Measurements from ENCODE around the gene CADM3. TPM values are rescaled to one million over a fixed set of nuclear protein-coding genes. Genes with fewer than 3 reads are reported as not detected.

Gene CADM3
- total RNA-seq, 1 donor from 2014 or later = 6.9 TPM

DNA sequence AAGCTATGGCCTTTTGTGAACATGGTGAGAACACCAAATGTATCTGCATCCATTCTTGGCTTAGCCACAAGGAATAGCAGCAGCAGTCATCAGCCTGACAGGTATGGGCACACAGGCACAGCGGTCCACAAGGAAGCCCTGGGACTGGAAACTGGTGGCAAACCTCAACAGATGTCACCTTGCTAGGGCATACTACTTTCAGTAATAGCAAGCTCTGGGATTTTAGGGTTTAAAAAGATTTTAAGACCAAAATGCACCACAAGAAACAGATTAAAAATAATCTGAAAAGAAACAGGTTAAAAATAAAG lies 9.7 kb upstream of the CADM3 start:
- no peak overlapping the region for H3K4me3 Mint-ChIP-seq
- TF ChIP-seq EZH2 (IDR thresholded peaks at IDR 0.05) (no peak), EZH2phosphoT487 (IDR thresholded peaks at IDR 0.05) (no peak)
- TF ChIP-seq, protein P1, sequence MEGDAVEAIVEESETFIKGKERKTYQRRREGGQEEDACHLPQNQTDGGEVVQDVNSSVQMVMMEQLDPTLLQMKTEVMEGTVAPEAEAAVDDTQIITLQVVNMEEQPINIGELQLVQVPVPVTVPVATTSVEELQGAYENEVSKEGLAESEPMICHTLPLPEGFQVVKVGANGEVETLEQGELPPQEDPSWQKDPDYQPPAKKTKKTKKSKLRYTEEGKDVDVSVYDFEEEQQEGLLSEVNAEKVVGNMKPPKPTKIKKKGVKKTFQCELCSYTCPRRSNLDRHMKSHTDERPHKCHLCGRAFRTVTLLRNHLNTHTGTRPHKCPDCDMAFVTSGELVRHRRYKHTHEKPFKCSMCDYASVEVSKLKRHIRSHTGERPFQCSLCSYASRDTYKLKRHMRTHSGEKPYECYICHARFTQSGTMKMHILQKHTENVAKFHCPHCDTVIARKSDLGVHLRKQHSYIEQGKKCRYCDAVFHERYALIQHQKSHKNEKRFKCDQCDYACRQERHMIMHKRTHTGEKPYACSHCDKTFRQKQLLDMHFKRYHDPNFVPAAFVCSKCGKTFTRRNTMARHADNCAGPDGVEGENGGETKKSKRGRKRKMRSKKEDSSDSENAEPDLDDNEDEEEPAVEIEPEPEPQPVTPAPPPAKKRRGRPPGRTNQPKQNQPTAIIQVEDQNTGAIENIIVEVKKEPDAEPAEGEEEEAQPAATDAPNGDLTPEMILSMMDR (IDR thresholded peaks at IDR 0.05) = no peak
- Histone ChIP-seq H3K4me2 (no peak overlapping the region), H3K4me3 (no peak overlapping the region), H2AFZ (replicated peaks) (no peak overlapping the region), H3F3A (ENCODE audit: low read depth) (no peaks in the 10 kb centered on the region), H3K9ac (no peak overlapping the region), H4K20me1 (ENCODE audit: low read depth) (peaks cover 12% of the 10 kb centered on the region), H3K79me2 (ENCODE audit: low read depth) (no peaks in the 10 kb centered on the region), H3K9me3 (ENCODE audit: low read depth) (no peaks in the 10 kb centered on the region), H3K36me3 (no peaks in the 10 kb centered on the region), H3K27me3 (no peaks in the 10 kb centered on the region), H3K4me1 (no peaks in the 10 kb centered on the region), H3K27ac (no peak overlapping the region)
- peaks cover 24% of the 10 kb centered on the region for H3K4me1 Mint-ChIP-seq
- DNase-seq (ENCODE audit: low spot score) = no peak
- H3K27me3 Mint-ChIP-seq (ENCODE audit: insufficient read depth, low read depth) = peaks cover 4% of the 10 kb centered on the region
- H3K36me3 Mint-ChIP-seq = peaks cover 6% of the 10 kb centered on the region
- H3K9me3 Mint-ChIP-seq = peaks cover 5% of the 10 kb centered on the region
- no peak overlapping the region for H3K27ac Mint-ChIP-seq

DNA sequence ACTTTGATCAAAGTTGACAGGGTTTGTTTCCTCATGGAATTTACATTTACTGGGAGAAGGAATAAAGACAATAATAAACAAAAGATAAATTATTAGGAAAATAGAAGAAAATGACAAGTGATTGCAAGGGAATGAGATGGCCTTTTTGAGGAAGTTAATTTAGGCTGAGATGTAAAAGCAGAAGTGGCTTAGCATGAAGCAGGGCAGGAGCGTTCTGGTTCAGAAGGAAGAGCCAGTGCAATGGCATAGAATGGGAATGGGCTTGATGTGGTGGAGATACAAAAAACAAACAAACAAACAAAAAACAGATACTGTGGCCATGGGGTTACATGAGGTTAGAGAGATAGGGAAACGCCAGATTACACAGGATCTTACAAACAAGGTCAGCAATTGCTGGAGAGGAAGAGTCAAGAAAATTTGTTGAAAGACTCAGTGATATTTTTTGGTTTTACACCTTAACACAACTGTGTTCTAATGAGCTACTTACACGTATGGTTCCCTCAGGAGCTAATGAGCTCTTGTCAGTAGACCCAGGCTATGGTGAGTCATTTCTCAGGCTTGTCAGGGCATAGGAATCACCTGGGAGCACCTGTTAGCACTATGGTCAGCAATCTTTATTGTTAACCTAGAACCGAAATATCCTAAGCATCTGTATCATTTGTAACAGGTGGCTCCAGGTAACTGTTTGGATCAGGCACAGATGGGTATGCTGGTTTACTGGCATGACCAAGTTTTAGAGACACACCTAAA lies 8.7 kb upstream of the CADM3 start:
- Mint-ChIP-seq H3K36me3 (no peaks in the 10 kb centered on the region), H3K27me3 (ENCODE audit: insufficient read depth, low read depth) (peaks cover 3% of the 10 kb centered on the region)
- no peak overlapping the region for H3K9ac ChIP-seq

DNA sequence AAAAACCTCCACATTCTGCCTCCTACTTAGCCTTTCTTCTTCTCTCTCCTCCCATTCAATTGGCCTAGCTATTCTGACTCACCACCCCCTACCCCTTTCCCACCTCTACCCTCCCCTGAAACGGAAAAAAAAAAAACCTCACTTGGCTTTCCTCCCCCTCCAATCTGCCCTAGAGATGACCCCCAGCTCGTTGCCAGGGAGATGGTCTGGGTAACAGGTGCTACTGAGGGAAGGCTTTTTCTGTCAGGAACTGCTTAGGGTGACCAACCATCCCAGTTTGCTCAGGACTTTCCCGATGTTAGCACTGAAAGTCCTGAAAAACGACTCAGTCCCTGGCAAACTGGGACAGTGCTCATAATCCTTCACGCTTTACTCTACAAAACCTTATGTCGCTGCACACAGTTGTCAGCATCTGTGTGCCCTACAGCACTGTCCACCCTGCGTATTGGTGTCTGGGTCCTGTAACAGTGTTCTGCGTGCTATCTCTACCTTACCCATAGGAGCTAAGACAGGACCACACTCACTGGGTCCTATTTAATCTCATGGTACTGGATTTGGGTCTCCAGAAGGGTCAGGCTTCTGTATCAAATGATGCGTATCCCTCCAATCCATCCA lies 7.7 kb upstream of the CADM3 start:
- Histone ChIP-seq H3K27me3 (no peaks in the 10 kb centered on the region), H3K27ac (no peak overlapping the region), H3K4me1 (no peaks in the 10 kb centered on the region), H3K9me3 (ENCODE audit: low read depth) (no peaks in the 10 kb centered on the region), H3K36me3 (no peaks in the 10 kb centered on the region), H3K4me3 (no peak overlapping the region), H4K20me1 (ENCODE audit: low read depth) (peaks cover 12% of the 10 kb centered on the region), H3K9ac (no peak overlapping the region), H3K4me2 (no peak overlapping the region), H3K79me2 (ENCODE audit: low read depth) (no peaks in the 10 kb centered on the region), H2AFZ (replicated peaks) (no peak overlapping the region), H3F3A (ENCODE audit: low read depth) (no peaks in the 10 kb centered on the region)
- no peak for TF ChIP-seq EZH2 (IDR thresholded peaks at IDR 0.05)
- TF ChIP-seq EZH2phosphoT487 (IDR thresholded peaks at IDR 0.05) = no peak
- TF ChIP-seq, protein P1 (IDR thresholded peaks at IDR 0.05) = no peak
- Mint-ChIP-seq H3K4me3 (no peak overlapping the region), H3K27me3 (ENCODE audit: insufficient read depth, low read depth) (no peaks in the 10 kb centered on the region), H3K36me3 (no peaks in the 10 kb centered on the region), H3K9me3 (no peaks in the 10 kb centered on the region), H3K4me1 (peaks cover 24% of the 10 kb centered on the region), H3K27ac (no peak overlapping the region)
- peak; percentile 36 for DNase-seq (ENCODE audit: low spot score)

More for the DNA sequence above, 8.7 kb upstream of the CADM3 start:
- H2AFZ ChIP-seq (replicated peaks) = no peak overlapping the region
- no peaks in the 10 kb centered on the region for H3K9me3 ChIP-seq (ENCODE audit: low read depth)
- H3K79me2 ChIP-seq (ENCODE audit: low read depth) = no peaks in the 10 kb centered on the region
- no peak overlapping the region for H3K4me2 ChIP-seq
- H3K9me3 Mint-ChIP-seq = no peaks in the 10 kb centered on the region
- H3K27ac ChIP-seq = no peak overlapping the region
- peaks cover 24% of the 10 kb centered on the region for H3K4me1 Mint-ChIP-seq
- no peak overlapping the region for H3K4me3 Mint-ChIP-seq
- H3K36me3 ChIP-seq = no peaks in the 10 kb centered on the region
- no peak overlapping the region for H3K4me3 ChIP-seq
- no peak overlapping the region for H3K27ac Mint-ChIP-seq
- H3K4me1 ChIP-seq = no peaks in the 10 kb centered on the region
- TF ChIP-seq, protein P1 (IDR thresholded peaks at IDR 0.05) = no peak
- TF ChIP-seq EZH2 (IDR thresholded peaks at IDR 0.05) (no peak), EZH2phosphoT487 (IDR thresholded peaks at IDR 0.05) (no peak)
- H3F3A ChIP-seq (ENCODE audit: low read depth) = no peaks in the 10 kb centered on the region
- no peak for DNase-seq (ENCODE audit: low spot score)
- peaks cover 12% of the 10 kb centered on the region for H4K20me1 ChIP-seq (ENCODE audit: low read depth)
- no peaks in the 10 kb centered on the region for H3K27me3 ChIP-seq

Measured in neural progenitor cell (in vitro differentiated cells).